Smooth muscle cell (in vitro differentiated cells): ENCODE data around the gene GNB1. TPM values are rescaled to one million over a fixed set of nuclear protein-coding genes. Genes with fewer than 3 reads are reported as not detected.

Source experiments
- DNase-seq: peaks from one replicate; lab custom pipeline; 2025; ENCODE audit not compliant: unreplicated experiment; lab: John Stamatoyannopoulos, UW
- H2AFZ ChIP-seq: fragments of 200-600 bp; sonication (generic); 2 replicates; pipeline ENCODE4 v1.6.0; 2016; ENCODE audit warnings: antibody characterized with exemption, low read depth, mild to moderate bottlenecking
- H3F3A ChIP-seq: fragments of 200-600 bp; sonication (generic); 2 replicates; pipeline ENCODE4 v1.6.0; 2017; ENCODE audit warnings: antibody characterized with exemption, low read depth
- H3K27ac ChIP-seq: fragments of 200-600 bp; sonication (generic); 2 replicates; pipeline ENCODE4 v1.5.1; 2016; ENCODE audit warnings: low read depth, mild to moderate bottlenecking
- H3K27me3 ChIP-seq: fragments of 200-600 bp; sonication (generic); 2 replicates; pipeline ENCODE4 v1.6.1; 2016; ENCODE audit warnings: low read depth, mild to moderate bottlenecking
- H3K36me3 ChIP-seq: fragments of 200-600 bp; sonication (generic); 2 replicates; pipeline ENCODE4 v1.5.1; 2016; ENCODE audit warnings: low read depth
- H3K4me1 ChIP-seq: fragments of 200-600 bp; sonication (generic); 2 replicates; pipeline ENCODE4 v1.5.1; 2016; ENCODE audit warnings: low read depth
- H3K4me2 ChIP-seq: fragments of 200-600 bp; sonication (generic); 2 replicates; pipeline ENCODE4 v1.6.0; 2016; ENCODE audit warnings: mild to moderate bottlenecking
- H3K4me3 ChIP-seq: fragments of 200-600 bp; sonication (generic); 2 replicates; pipeline ENCODE4 v1.5.1; 2016; ENCODE audit warnings: mild to moderate bottlenecking
- H3K79me2 ChIP-seq: fragments of 200-600 bp; sonication (generic); 2 replicates; pipeline ENCODE4 v1.6.0; 2016; ENCODE audit warnings: low read depth, mild to moderate bottlenecking
- H3K9ac ChIP-seq: fragments of 200-600 bp; sonication (generic); 2 replicates; pipeline ENCODE4 v1.6.0; 2016; ENCODE audit warnings: low read depth
- H3K9me3 ChIP-seq: fragments of 200-600 bp; sonication (generic); replicated peaks from 2 replicates; pipeline ENCODE4 v1.5.1; 2016; ENCODE audit warnings: low read depth
- H4K20me1 ChIP-seq: fragments of 200-600 bp; sonication (generic); 2 replicates; pipeline ENCODE4 v1.6.0; 2016; ENCODE audit warnings: low read depth
- CTCF ChIP-seq: fragments of 200-600 bp; sonication (generic); IDR thresholded peaks from 2 replicates; pipeline ENCODE4 v1.5.1; 2017; ENCODE audit warnings: borderline replicate concordance, mild to moderate bottlenecking, antibody characterized with exemption; ENCODE audit not compliant: insufficient read depth, poor library complexity, severe bottlenecking
- WGBS: methylation state at CpG from one replicate; pipeline ENCODE4 v1.1.7; 2016; ENCODE audit warnings: low lambda C conversion rate; 5-methylcytosine and 5-hydroxymethylcytosine counted together
- polyA plus RNA-seq: library from polyadenylated mRNA; unstranded; fragments of >200 nt; fragmentation: Nextera tagmentation; extraction: Ambion mirVana; gene quantifications from 2 replicates; pipeline ENCODE4 v1.2.1, GENCODE V29; 2016
- total RNA-seq: library from RNA; depleted of rRNA; stranded (reverse); fragments of >200 nt; gene quantifications from 2 replicates; pipeline ENCODE4 v1.2.3, GENCODE V29; 2014

The GNB1 gene
- total and polyA plus RNA-seq, 2 experiments from 2014 or later = 208 to 293 TPM

- no peak overlapping the region for H3K9ac ChIP-seq
- DNase-seq = no peak
- H3K36me3 ChIP-seq = no peaks in the 10 kb centered on the region
- H3K9me3 ChIP-seq = no peaks in the 10 kb centered on the region
- peak overlapping the region; percentile 94 for H3K4me2 ChIP-seq
- H2AFZ ChIP-seq = no peak overlapping the region
- peak overlapping the region; percentile 84 for H3K4me3 ChIP-seq
- peaks cover 33% of the 10 kb centered on the region for H3K4me1 ChIP-seq
- TF ChIP-seq CTCF = no peak
- no peaks in the 10 kb centered on the region for H3K27me3 ChIP-seq
- peaks cover 29% of the 10 kb centered on the region for H4K20me1 ChIP-seq
- WGBS = 89% methylated on average over 21 of the region's 21 CpGs
- H3K79me2 ChIP-seq = peaks cover 33% of the 10 kb centered on the region
- no peaks in the 10 kb centered on the region for H3F3A ChIP-seq
- peak overlapping the region; percentile 73 for H3K27ac ChIP-seq
Measured at GRCh38 chr1:1892079-1892762, 1.3 kb upstream of the GNB1 start.

GRCh38 chr1:1891349-1892078 is 627 bp upstream of the GNB1 start:
- Histone ChIP-seq H3K27ac (peak overlapping the region; percentile 73), H3K4me3 (peak overlapping the region; percentile 84), H3K4me2 (peak overlapping the region; percentile 94), H3F3A (no peaks in the 10 kb centered on the region), H3K79me2 (peaks cover 41% of the 10 kb centered on the region), H2AFZ (peak overlapping the region; percentile 72), H3K27me3 (no peaks in the 10 kb centered on the region), H3K9me3 (no peaks in the 10 kb centered on the region), H3K9ac (peak overlapping the region; percentile 87), H4K20me1 (peaks cover 36% of the 10 kb centered on the region), H3K36me3 (no peaks in the 10 kb centered on the region), H3K4me1 (peaks cover 33% of the 10 kb centered on the region)
- TF ChIP-seq CTCF = no peak
- DNase-seq = peak; percentile 89
- WGBS = 7% methylated on average over 20 of the region's 59 CpGs

- Histone ChIP-seq H3K27ac (peak overlapping the region; percentile 82), H3K4me1 (peaks cover 30% of the 10 kb centered on the region), H3K4me3 (peak overlapping the region; percentile 84), H4K20me1 (peaks cover 51% of the 10 kb centered on the region), H2AFZ (no peak overlapping the region), H3K4me2 (peak overlapping the region; percentile 86), H3K9ac (peak overlapping the region; percentile 95), H3K27me3 (no peaks in the 10 kb centered on the region), H3F3A (peaks cover 8% of the 10 kb centered on the region), H3K79me2 (peaks cover 56% of the 10 kb centered on the region), H3K36me3 (no peaks in the 10 kb centered on the region), H3K9me3 (no peaks in the 10 kb centered on the region)
- DNase-seq = no peak
- WGBS = 1% methylated on average over 59 of the region's 88 CpGs
- no peak for TF ChIP-seq CTCF
Measured at GRCh38 chr1:1889847-1890505, 911 bp downstream of the GNB1 start.
